IMR-90 (cell line): ENCODE measurements around the gene KLHL12. TPM values are rescaled to one million over a fixed set of nuclear protein-coding genes. Genes with fewer than 3 reads are reported as not detected.
"Not testable (repeated sequence)": the region's sequence is repeated elsewhere in the genome, so short reads cannot be mapped to it uniquely, and the experiment has no call there.

Experiments
- ATAC-seq: fragments of 200-7000 bp; cut with Tn5 transposase; 2 replicates; pipeline ENCODE4 v1.9.1; 2020; ENCODE audit warnings: low read depth, mild to moderate bottlenecking, moderate library complexity
- BruUV-seq: library from RNA; stranded (reverse); fragments of 400-500 nt; replicated peaks from 2 replicates; lab custom pipeline; 2021; lab: Mats Ljungman, UMichigan
- CTCF ChIA-PET: fragments of 300-600 bp; formaldehyde crosslinking; extraction: SDS; loops from one replicate; lab custom pipeline; 2021; ENCODE audit warnings: antibody characterized with exemption; lab: Yijun Ruan, JAX
- POLR2A ChIA-PET: fragments of 300-600 bp; sonication (Branson Sonifier 250); formaldehyde crosslinking; loops from one replicate; lab custom pipeline; 2022; ENCODE audit warnings: antibody characterized with exemption; ENCODE audit not compliant: unreplicated experiment; lab: Charles Lee
- DNase-seq: peaks from one replicate; pipeline ENCODE4 v3.0.0; 2013
- H2AFZ ChIP-seq: replicated peaks from 2 replicates; pipeline ENCODE3; 2013; ENCODE audit warnings: low read length, mild to moderate bottlenecking; ENCODE audit not compliant: poor library complexity
- H2AK5ac ChIP-seq: 2 replicates; pipeline ENCODE4 v1.6.1; 2013; ENCODE audit warnings: low read depth, low read length, inconsistent platforms
- H2AK9ac ChIP-seq: replicated peaks from 2 replicates; pipeline ENCODE3; 2013; ENCODE audit warnings: mild to moderate bottlenecking, low read depth, low read length, moderate library complexity; ENCODE audit not compliant: poor library complexity
- H2BK120ac ChIP-seq: 2 replicates; pipeline ENCODE4 v1.6.1; 2013; ENCODE audit warnings: low read depth, low read length, inconsistent platforms
- H2BK15ac ChIP-seq: 3 replicates; pipeline ENCODE4 v1.6.1; 2013; ENCODE audit warnings: low read depth, low read length, inconsistent platforms
- H2BK20ac ChIP-seq: 2 replicates; pipeline ENCODE4 v1.6.1; 2013; ENCODE audit warnings: low read depth, mild to moderate bottlenecking, inconsistent platforms, low read length, moderate library complexity
- H2BK5ac ChIP-seq: 2 replicates; pipeline ENCODE4 v1.6.1; 2013; ENCODE audit warnings: mild to moderate bottlenecking, low read depth, low read length, inconsistent platforms; ENCODE audit not compliant: poor library complexity, severe bottlenecking
- H3K14ac ChIP-seq: replicated peaks from 2 replicates; pipeline ENCODE4 v1.6.1; 2013; ENCODE audit warnings: low read depth, low read length, inconsistent platforms
- H3K18ac ChIP-seq: 2 replicates; pipeline ENCODE4 v1.6.1; 2013; ENCODE audit warnings: low read depth, low read length, control low read depth
- H3K23ac ChIP-seq: 2 replicates; pipeline ENCODE4 v1.6.1; 2013; ENCODE audit warnings: low read depth, low read length, inconsistent platforms
- H3K27ac ChIP-seq: 2 replicates; pipeline ENCODE4 v1.5.1; 2013; ENCODE audit warnings: mild to moderate bottlenecking, control low read depth, low read length; ENCODE audit not compliant: insufficient read depth
- H3K27me3 ChIP-seq: 2 replicates; pipeline ENCODE4 v1.6.1; 2013; ENCODE audit warnings: low read length; ENCODE audit not compliant: control insufficient read depth, insufficient read depth
- H3K36me3 ChIP-seq: 2 replicates; pipeline ENCODE4 v1.6.1; 2013; ENCODE audit warnings: low read length, mixed read lengths; ENCODE audit not compliant: control insufficient read depth, insufficient read depth
- H3K4ac ChIP-seq: 2 replicates; pipeline ENCODE4 v1.6.1; 2013; ENCODE audit warnings: low read depth, low read length, inconsistent platforms
- H3K4me1 ChIP-seq: 2 replicates; pipeline ENCODE4 v1.6.1; 2013; ENCODE audit warnings: low read length, mixed read lengths; ENCODE audit not compliant: control insufficient read depth, insufficient read depth
- H3K4me2 ChIP-seq: 2 replicates; pipeline ENCODE4 v1.6.1; 2013; ENCODE audit warnings: low read depth, mild to moderate bottlenecking, control low read depth, low read length, moderate library complexity
- H3K4me3 ChIP-seq: 2 replicates; pipeline ENCODE4 v1.5.1; 2013; ENCODE audit warnings: low read depth, mild to moderate bottlenecking, control low read depth, low read length, moderate library complexity; ENCODE audit not compliant: insufficient read depth
- H3K56ac ChIP-seq: 2 replicates; pipeline ENCODE4 v1.6.1; 2013; ENCODE audit warnings: low read length, inconsistent platforms; ENCODE audit not compliant: insufficient read depth; ENCODE audit errors: extremely low read depth
- H3K79me1 ChIP-seq, 2 experiments: 2 replicates each; pipeline ENCODE4 v1.6.1; 2013; ENCODE audit warnings: low read length in 2 of 2, inconsistent platforms in 1 of 2, low read depth in 1 of 2
- H3K9ac ChIP-seq: 2 replicates; pipeline ENCODE4 v1.6.1; 2013; ENCODE audit warnings: low read depth, low read length, control low read depth
- H3K9me1 ChIP-seq: 2 replicates; pipeline ENCODE4 v1.6.1; 2013; ENCODE audit warnings: low read length, inconsistent platforms; ENCODE audit not compliant: insufficient read depth
- H3K9me3 ChIP-seq: 2 replicates; pipeline ENCODE4 v1.6.1; 2013; ENCODE audit warnings: low read length; ENCODE audit not compliant: control insufficient read depth, insufficient read depth
- H4K20me1 ChIP-seq: 2 replicates; pipeline ENCODE4 v1.6.1; 2013; ENCODE audit warnings: low read length, inconsistent platforms; ENCODE audit not compliant: insufficient read depth
- H4K5ac ChIP-seq: 2 replicates; pipeline ENCODE4 v1.6.1; 2013; ENCODE audit warnings: mild to moderate bottlenecking, low read depth, low read length, control low read depth
- H4K8ac ChIP-seq, 2 experiments: 2 replicates each; pipeline ENCODE4 v1.6.1; 2013; ENCODE audit warnings: low read depth in 2 of 2, low read length in 2 of 2, control low read depth in 1 of 2, inconsistent platforms in 1 of 2
- H4K91ac ChIP-seq: 2 replicates; pipeline ENCODE4 v1.6.1; 2013; ENCODE audit warnings: low read depth, low read length, inconsistent platforms; ENCODE audit not compliant: insufficient read depth
- WGBS, 2 experiments: methylation state at CpG; one replicate each; pipeline versions ENCODE4 v1.1.5 to v1.1.7; 2013; ENCODE audit warnings: missing lambda C conversion rate in 2 of 2; ENCODE audit not compliant: insufficient read length in 1 of 2; ENCODE audit errors: extremely low coverage in 2 of 2; 5-methylcytosine and 5-hydroxymethylcytosine counted together
- dilution Hi-C: fragments of 300-500 bp; cut with HindIII; formaldehyde crosslinking; loops from one replicate; pipeline ENCODE4 v1.14.3; 2018; ENCODE audit warnings: low sequenced_read_pairs; ENCODE audit not compliant: unreplicated experiment
- in situ Hi-C: fragments of 300-500 bp; cut with MboI; formaldehyde crosslinking; loops from 3 replicates; pipeline ENCODE4 v1.14.3; 2019; ENCODE audit warnings: low sequenced_read_pairs, inconsistent platforms, mixed read lengths
- intact Hi-C: fragments of 100-400 bp; cut with micrococcal nuclease; formaldehyde crosslinking; loops from 2 replicates; pipeline ENCODE4 v1.10.0; 2022
- polyA plus RNA-seq, 3 experiments: library from polyadenylated mRNA; depleted of rRNA; stranded (reverse); fragments of >200 nt; gene quantifications; 2 replicates each; pipeline ENCODE4 v1.2.3, GENCODE V29; 2012; ENCODE audit warnings: low replicate concordance in 1 of 3
- total RNA-seq: library from RNA; depleted of rRNA; stranded (reverse); fragments of >200 nt; gene quantifications from 2 replicates; pipeline ENCODE4 v1.2.3, GENCODE V29; 2012

Gene KLHL12
- total and polyA plus RNA-seq, 2 of the 4 experiments (the other 2 are of a cell fraction), result 17.2 to 38.4 TPM

- H3K9me3 ChIP-seq, H4K20me1 ChIP-seq, H4K8ac ChIP-seq, H3K23ac ChIP-seq, H2AFZ ChIP-seq, H2AK5ac ChIP-seq, H3K14ac ChIP-seq, H4K5ac ChIP-seq, CTCF ChIA-PET, H2BK15ac ChIP-seq, H3K27ac ChIP-seq, H2BK5ac ChIP-seq, in situ Hi-C loops, H3K79me1 ChIP-seq, intact Hi-C loops, H3K4me3 ChIP-seq, POLR2A ChIA-PET, H3K4me1 ChIP-seq, H2BK20ac ChIP-seq, H3K4ac ChIP-seq, H3K4me2 ChIP-seq, DNase-seq, H3K9me1 ChIP-seq, H4K91ac ChIP-seq, dilution Hi-C loops, BruUV-seq, H3K9ac ChIP-seq, H3K56ac ChIP-seq, H2AK9ac ChIP-seq, H3K27me3 ChIP-seq, H2BK120ac ChIP-seq, H3K36me3 ChIP-seq, H3K18ac ChIP-seq, ATAC-seq: not testable (repeated sequence)
- no CpG with 5 or more reads among the region's 6 CpGs for WGBS, 2 experiments
Measured at GRCh38 chr1:202936409-202936808, 9.4 kb upstream of the KLHL12 start.
